Spleen (tissue), 7 donors: Measurements from ENCODE around the gene C7orf33.

Source experiments
- POLR2A ChIP-seq, 3 donors: fragments of 450-650 bp; IDR thresholded peaks; one replicate each; pipeline ENCODE4 v1.5.1; 2017; ENCODE audit warnings: antibody characterized with exemption in 3 of 3, mild to moderate bottlenecking in 1 of 3
- TF ChIP-seq, protein P1 (sequence below), 11 experiments: fragments of 200-600 bp in 7 of 11; fragments of 450-650 bp in 4 of 11; sonication (generic) in 4 of 11; IDR thresholded peaks in 8 of 11; conservative IDR thresholded peaks in 3 of 11; 1 replicate in 7 of 11; 2 replicates in 4 of 11; pipeline versions ENCODE4 v1.4.0 to v1.8.0; 2016 to 2021; ENCODE audit warnings: antibody characterized with exemption in 11 of 11, inconsistent platforms in 4 of 11, mild to moderate bottlenecking in 1 of 11
- donor health status: DM: no; HTN: no; CAD: no; lungs with moderate emphysema.
- donor health status: DM: no; HTN: no; CAD: no.
- donor health status: DM: no; HTN: no; CAD: no.

DNA sequence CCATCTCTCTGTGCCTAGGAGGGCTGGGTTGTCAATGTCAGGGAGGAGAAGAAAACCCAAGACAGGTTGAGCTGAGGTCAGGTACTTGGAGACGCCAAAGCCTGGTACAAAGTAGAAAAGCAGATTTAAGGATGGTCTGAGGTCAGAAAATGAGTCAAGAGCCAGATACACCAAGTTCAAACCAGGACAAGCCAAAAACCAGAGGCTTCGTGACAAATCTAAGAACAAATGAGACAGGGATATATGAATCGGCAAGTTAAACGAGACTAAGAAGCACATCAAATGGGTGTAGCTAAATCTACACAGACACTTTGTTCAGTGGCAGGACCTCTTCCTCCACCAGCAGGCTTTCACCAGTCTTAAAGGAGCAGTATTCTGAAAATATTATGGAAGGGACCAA is 34.2 kb downstream of the C7orf33 start:
- TF ChIP-seq, protein P1, sequence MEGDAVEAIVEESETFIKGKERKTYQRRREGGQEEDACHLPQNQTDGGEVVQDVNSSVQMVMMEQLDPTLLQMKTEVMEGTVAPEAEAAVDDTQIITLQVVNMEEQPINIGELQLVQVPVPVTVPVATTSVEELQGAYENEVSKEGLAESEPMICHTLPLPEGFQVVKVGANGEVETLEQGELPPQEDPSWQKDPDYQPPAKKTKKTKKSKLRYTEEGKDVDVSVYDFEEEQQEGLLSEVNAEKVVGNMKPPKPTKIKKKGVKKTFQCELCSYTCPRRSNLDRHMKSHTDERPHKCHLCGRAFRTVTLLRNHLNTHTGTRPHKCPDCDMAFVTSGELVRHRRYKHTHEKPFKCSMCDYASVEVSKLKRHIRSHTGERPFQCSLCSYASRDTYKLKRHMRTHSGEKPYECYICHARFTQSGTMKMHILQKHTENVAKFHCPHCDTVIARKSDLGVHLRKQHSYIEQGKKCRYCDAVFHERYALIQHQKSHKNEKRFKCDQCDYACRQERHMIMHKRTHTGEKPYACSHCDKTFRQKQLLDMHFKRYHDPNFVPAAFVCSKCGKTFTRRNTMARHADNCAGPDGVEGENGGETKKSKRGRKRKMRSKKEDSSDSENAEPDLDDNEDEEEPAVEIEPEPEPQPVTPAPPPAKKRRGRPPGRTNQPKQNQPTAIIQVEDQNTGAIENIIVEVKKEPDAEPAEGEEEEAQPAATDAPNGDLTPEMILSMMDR (IDR thresholded peaks at IDR 0.05 in 8 of 11, conservative IDR thresholded peaks at IDR 0.05 in 3 of 11) = no peak
- TF ChIP-seq POLR2A (IDR thresholded peaks at IDR 0.05) = no peak
